NB4 (cell line): Measurements from ENCODE around the gene PSMD12.

Experiments used
- MAX ChIP-seq: IDR thresholded peaks from 2 replicates; pipeline ENCODE4 v1.6.1; 2011; ENCODE audit warnings: low read depth, low read length
- MYC ChIP-seq: IDR thresholded peaks from 2 replicates; pipeline ENCODE4 v1.6.1; 2011; ENCODE audit warnings: low read depth, low read length
- POLR2A ChIP-seq: IDR thresholded peaks from 2 replicates; pipeline ENCODE4 v1.6.1; 2011; ENCODE audit warnings: mild to moderate bottlenecking; ENCODE audit not compliant: insufficient read length; ENCODE audit errors: extremely low read depth
- TF ChIP-seq, protein P1 (sequence below): IDR thresholded peaks from one replicate; pipeline ENCODE4 v1.5.1; 2012; ENCODE audit warnings: low read depth, low read length

- TF ChIP-seq, protein P1, sequence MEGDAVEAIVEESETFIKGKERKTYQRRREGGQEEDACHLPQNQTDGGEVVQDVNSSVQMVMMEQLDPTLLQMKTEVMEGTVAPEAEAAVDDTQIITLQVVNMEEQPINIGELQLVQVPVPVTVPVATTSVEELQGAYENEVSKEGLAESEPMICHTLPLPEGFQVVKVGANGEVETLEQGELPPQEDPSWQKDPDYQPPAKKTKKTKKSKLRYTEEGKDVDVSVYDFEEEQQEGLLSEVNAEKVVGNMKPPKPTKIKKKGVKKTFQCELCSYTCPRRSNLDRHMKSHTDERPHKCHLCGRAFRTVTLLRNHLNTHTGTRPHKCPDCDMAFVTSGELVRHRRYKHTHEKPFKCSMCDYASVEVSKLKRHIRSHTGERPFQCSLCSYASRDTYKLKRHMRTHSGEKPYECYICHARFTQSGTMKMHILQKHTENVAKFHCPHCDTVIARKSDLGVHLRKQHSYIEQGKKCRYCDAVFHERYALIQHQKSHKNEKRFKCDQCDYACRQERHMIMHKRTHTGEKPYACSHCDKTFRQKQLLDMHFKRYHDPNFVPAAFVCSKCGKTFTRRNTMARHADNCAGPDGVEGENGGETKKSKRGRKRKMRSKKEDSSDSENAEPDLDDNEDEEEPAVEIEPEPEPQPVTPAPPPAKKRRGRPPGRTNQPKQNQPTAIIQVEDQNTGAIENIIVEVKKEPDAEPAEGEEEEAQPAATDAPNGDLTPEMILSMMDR = no peak
- TF ChIP-seq POLR2A = no peak
- TF ChIP-seq MYC = no peak
- no peak for TF ChIP-seq MAX
Measured at GRCh38 chr17:67399676-67400075, 33.3 kb upstream of the PSMD12 start.
